Measurements from ENCODE around the gene FBXO28. TPM values are rescaled to one million over a fixed set of nuclear protein-coding genes. Genes with fewer than 3 reads are reported as not detected.

FBXO28 gene
- polyA plus RNA-seq, 1 donor from 2014 or later, result 20.3 TPM

DNA sequence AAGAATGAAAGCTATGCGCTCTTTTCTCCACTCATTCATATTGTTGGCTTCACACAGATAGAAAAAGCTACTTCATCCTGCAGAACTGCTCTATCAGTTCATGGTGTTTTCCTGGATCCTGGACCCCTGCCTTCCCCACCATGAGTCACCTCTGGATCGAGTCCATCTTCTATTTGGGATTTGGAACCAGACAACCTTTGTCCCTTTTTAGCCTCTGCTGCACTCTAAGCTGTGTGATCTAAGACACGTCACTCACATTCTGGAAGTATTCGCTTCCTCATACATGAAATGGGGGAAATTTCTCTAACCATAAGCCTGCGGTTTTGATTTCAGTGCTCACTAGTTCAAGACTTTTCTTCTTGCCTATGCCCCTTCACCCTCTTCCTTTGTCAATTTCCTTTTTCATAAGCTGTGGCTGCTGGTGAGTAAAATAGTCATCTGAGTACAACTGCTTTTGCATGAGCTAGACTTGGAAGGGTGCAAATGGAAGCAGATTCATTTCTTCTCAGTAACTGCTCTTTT lies 55.0 kb downstream of the FBXO28 start:
- Histone ChIP-seq H3K79me2 (replicated peaks; ENCODE audit: insufficient read depth, low read length) (no peaks in the 10 kb centered on the region), H3K36me3 (ENCODE audit: insufficient read depth, low read length) (no peaks in the 10 kb centered on the region), H3K9ac (ENCODE audit: low read length) (no peak overlapping the region), H3K4me2 (ENCODE audit: low read length) (no peak overlapping the region), H3K9me2 (ENCODE audit: insufficient read depth, low read length) (no peaks in the 10 kb centered on the region), H3K27me3 (ENCODE audit: insufficient read depth, low read depth, low read length) (no peaks in the 10 kb centered on the region), H3K27ac (ENCODE audit: low read length) (no peak overlapping the region), H3K4me3 (ENCODE audit: low read length) (no peak overlapping the region), H3K9me3 (ENCODE audit: low read length) (no peaks in the 10 kb centered on the region), H2AFZ (ENCODE audit: low read depth, low read length) (no peak overlapping the region), H3F3A (ENCODE audit: insufficient read depth, low read length, poor library complexity, severe bottlenecking) (no peaks in the 10 kb centered on the region), H4K20me1 (ENCODE audit: insufficient read depth) (no peaks in the 10 kb centered on the region)
- TF ChIP-seq EP300 (conservative IDR thresholded peaks at IDR 0.05; ENCODE audit: poor library complexity, severe bottlenecking) (no peak), MXI1 (conservative IDR thresholded peaks at IDR 0.05; ENCODE audit: poor library complexity, severe bottlenecking) (no peak), RAD21 (conservative IDR thresholded peaks at IDR 0.05) (no peak), SMC3 (conservative IDR thresholded peaks at IDR 0.05; ENCODE audit: poor library complexity) (no peak), EZH2 (IDR thresholded peaks at IDR 0.05; ENCODE audit: borderline replicate concordance, insufficient read depth, low read length, poor library complexity, severe bottlenecking) (no peak), POLR2AphosphoS5 (IDR thresholded peaks at IDR 0.05) (no peak), TAF1 (IDR thresholded peaks at IDR 0.05; ENCODE audit: low read depth) (no peak)
- TF ChIP-seq, protein P1, sequence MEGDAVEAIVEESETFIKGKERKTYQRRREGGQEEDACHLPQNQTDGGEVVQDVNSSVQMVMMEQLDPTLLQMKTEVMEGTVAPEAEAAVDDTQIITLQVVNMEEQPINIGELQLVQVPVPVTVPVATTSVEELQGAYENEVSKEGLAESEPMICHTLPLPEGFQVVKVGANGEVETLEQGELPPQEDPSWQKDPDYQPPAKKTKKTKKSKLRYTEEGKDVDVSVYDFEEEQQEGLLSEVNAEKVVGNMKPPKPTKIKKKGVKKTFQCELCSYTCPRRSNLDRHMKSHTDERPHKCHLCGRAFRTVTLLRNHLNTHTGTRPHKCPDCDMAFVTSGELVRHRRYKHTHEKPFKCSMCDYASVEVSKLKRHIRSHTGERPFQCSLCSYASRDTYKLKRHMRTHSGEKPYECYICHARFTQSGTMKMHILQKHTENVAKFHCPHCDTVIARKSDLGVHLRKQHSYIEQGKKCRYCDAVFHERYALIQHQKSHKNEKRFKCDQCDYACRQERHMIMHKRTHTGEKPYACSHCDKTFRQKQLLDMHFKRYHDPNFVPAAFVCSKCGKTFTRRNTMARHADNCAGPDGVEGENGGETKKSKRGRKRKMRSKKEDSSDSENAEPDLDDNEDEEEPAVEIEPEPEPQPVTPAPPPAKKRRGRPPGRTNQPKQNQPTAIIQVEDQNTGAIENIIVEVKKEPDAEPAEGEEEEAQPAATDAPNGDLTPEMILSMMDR (IDR thresholded peaks at IDR 0.05; ENCODE audit: poor library complexity, severe bottlenecking), result no peak
- TF ChIP-seq, protein P2, sequence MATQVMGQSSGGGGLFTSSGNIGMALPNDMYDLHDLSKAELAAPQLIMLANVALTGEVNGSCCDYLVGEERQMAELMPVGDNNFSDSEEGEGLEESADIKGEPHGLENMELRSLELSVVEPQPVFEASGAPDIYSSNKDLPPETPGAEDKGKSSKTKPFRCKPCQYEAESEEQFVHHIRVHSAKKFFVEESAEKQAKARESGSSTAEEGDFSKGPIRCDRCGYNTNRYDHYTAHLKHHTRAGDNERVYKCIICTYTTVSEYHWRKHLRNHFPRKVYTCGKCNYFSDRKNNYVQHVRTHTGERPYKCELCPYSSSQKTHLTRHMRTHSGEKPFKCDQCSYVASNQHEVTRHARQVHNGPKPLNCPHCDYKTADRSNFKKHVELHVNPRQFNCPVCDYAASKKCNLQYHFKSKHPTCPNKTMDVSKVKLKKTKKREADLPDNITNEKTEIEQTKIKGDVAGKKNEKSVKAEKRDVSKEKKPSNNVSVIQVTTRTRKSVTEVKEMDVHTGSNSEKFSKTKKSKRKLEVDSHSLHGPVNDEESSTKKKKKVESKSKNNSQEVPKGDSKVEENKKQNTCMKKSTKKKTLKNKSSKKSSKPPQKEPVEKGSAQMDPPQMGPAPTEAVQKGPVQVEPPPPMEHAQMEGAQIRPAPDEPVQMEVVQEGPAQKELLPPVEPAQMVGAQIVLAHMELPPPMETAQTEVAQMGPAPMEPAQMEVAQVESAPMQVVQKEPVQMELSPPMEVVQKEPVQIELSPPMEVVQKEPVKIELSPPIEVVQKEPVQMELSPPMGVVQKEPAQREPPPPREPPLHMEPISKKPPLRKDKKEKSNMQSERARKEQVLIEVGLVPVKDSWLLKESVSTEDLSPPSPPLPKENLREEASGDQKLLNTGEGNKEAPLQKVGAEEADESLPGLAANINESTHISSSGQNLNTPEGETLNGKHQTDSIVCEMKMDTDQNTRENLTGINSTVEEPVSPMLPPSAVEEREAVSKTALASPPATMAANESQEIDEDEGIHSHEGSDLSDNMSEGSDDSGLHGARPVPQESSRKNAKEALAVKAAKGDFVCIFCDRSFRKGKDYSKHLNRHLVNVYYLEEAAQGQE (IDR thresholded peaks at IDR 0.05; ENCODE audit: borderline replicate concordance), result no peak

DNA sequence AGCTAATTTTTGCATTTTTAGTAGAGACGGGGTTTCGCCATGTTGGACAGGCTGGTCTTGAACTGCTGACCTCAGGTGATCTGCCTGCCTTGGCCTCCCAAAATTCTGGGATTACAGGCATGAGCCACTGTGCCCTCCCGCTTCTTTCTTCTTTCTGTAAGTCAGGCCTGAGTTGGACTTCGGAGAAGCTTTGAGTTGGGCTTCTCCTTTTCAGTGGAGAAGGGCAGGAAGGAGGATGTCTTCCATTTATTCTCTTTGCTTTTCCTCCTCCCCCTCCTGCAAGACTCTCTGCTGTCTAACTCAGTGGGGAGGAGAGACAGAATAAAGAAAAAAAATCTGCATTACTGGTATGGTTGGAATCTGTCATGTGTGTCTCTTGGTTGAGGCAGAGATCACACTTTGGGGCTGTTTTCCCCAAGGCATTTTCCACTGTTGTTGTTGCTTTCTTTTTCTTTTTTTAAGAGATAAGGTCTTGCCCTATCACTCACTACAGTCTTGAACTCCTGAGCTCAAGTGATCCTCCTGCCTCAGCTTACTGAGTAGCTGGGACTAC lies 55.9 kb downstream of the FBXO28 start:
- H3K27ac ChIP-seq (ENCODE audit: low read length), result no peak overlapping the region
- no peaks in the 10 kb centered on the region for H3K79me2 ChIP-seq (replicated peaks; ENCODE audit: insufficient read depth, low read length)
- no peaks in the 10 kb centered on the region for H3F3A ChIP-seq (ENCODE audit: insufficient read depth, low read length, poor library complexity, severe bottlenecking)
- H3K27me3 ChIP-seq (ENCODE audit: insufficient read depth, low read depth, low read length), result no peaks in the 10 kb centered on the region
- no peaks in the 10 kb centered on the region for H3K9me3 ChIP-seq (ENCODE audit: low read length)
- TF ChIP-seq RAD21 (conservative IDR thresholded peaks at IDR 0.05) (no peak), EZH2 (IDR thresholded peaks at IDR 0.05; ENCODE audit: borderline replicate concordance, insufficient read depth, low read length, poor library complexity, severe bottlenecking) (no peak), EP300 (conservative IDR thresholded peaks at IDR 0.05; ENCODE audit: poor library complexity, severe bottlenecking) (no peak), MXI1 (conservative IDR thresholded peaks at IDR 0.05; ENCODE audit: poor library complexity, severe bottlenecking) (no peak), TAF1 (IDR thresholded peaks at IDR 0.05; ENCODE audit: low read depth) (no peak), SMC3 (conservative IDR thresholded peaks at IDR 0.05; ENCODE audit: poor library complexity) (no peak), POLR2AphosphoS5 (IDR thresholded peaks at IDR 0.05) (no peak)
- TF ChIP-seq, protein P1 (IDR thresholded peaks at IDR 0.05; ENCODE audit: poor library complexity, severe bottlenecking), result no peak
- TF ChIP-seq, protein P2 (IDR thresholded peaks at IDR 0.05; ENCODE audit: borderline replicate concordance), result no peak
- no peak overlapping the region for H3K4me3 ChIP-seq (ENCODE audit: low read length)
- no peak overlapping the region for H2AFZ ChIP-seq (ENCODE audit: low read depth, low read length)
- no peaks in the 10 kb centered on the region for H3K36me3 ChIP-seq (ENCODE audit: insufficient read depth, low read length)
- no peaks in the 10 kb centered on the region for H4K20me1 ChIP-seq (ENCODE audit: insufficient read depth)
- H3K9me2 ChIP-seq (ENCODE audit: insufficient read depth, low read length), result no peaks in the 10 kb centered on the region
- H3K4me2 ChIP-seq (ENCODE audit: low read length), result no peak overlapping the region
- H3K9ac ChIP-seq (ENCODE audit: low read length), result no peak overlapping the region
